Activated CD8-positive, alpha-beta memory T cell treated with anti-CD3 and anti-CD28 coated beads, Interleukin-2, amount 50 U/mL, for 24 hours (primary cell): ENCODE data around the gene DCUN1D1.

Experiments
- DNase-seq: peaks from one replicate; pipeline ENCODE4 v3.0.0-alpha.2; 2020; ENCODE audit errors: extremely low read depth

Gene DCUN1D1

DNA sequence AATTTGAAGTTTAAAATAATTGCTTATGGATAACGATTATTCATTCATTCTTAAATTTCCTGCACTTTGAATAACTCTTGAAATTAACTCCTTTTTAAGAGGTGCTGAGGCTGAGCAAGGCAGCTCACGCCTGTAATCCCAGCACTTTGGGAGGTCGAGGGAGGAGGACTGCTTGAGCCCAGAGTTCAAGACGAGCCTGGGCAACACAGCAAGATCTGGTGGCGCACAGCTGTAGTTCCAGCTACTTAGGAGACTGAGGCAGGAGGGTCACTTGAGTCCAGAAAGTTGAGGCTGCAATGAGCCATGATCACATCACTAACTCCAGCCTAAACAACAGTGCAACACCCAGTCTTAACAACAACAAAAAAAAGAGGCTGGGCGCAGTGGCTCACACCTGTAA lies 8.0 kb downstream of the DCUN1D1 start:
- DNase-seq, result no peak

GRCh38 chr3:182971637-182972036 lies 8.7 kb downstream of the DCUN1D1 start:
- DNase-seq, result no peak

- no peak for DNase-seq
Observed at GRCh38 chr3:182970811-182971418, 9.4 kb downstream of the DCUN1D1 start.

DNA sequence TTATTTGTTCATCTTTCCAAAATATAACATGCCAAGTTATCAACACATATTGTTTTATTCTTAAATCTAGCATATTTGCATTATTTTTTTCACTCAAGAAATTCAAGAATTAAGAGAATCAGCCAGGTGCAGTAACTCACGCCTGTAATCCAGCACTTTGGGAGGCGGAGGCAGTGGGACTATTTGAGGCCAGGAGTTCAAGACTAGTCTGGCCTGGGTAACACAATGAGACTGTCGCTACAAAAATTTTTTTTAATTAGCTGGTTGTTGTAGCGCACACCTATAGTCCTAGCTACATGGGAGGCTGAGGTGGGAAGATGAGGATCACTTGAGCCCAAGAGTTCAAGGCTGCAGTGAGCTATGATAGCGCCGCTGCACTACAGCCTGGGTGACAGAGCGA lies 10.5 kb downstream of the DCUN1D1 start:
- DNase-seq, result no peak

GRCh38 chr3:182969277-182969676 lies 11.1 kb downstream of the DCUN1D1 start:
- no peak for DNase-seq

DNA sequence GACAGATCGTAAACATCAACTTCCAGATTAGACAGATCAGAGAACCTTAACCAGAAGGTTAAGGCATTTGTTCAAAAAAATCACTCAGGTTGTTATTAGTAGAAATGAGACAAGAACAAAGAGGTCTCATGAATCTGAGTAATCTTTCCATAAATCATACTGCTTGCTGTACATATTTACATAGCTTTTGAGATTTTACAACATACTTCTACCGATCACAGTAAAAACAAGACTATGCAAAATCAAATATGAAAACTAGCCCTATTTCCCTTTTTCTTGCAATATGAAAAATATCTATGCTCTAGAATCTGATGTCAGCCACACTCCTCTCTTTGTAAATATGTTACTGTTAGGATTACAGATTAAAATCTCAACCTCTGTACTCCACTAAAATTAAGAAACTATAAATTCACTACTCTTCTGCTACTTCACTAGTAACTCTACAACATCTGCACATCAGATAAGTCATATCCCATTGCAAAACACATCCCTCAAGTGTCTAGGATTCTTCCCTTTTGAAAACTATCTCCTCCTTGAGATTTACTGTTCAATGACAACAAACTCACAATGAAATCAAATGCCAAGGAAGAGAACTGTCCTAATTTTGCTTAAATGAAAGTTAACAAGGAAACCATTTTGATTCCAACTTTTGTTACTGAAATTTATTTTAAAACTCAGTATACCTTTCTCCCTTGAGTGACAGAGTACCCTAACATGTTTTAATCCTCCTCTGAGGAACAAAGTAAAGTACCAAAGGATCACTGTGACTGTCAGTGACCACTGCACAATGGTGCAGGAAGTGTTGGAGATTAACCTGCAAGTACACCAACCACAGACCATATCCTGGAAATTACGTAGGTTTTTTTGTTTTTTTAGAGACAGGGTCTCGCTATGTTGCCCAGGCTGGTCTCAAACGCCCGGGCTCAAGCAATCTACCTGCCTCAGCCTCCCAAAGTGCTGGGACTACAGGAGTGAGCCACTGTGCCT lies 12.8 kb downstream of the DCUN1D1 start:
- DNase-seq, result no peak

DNA sequence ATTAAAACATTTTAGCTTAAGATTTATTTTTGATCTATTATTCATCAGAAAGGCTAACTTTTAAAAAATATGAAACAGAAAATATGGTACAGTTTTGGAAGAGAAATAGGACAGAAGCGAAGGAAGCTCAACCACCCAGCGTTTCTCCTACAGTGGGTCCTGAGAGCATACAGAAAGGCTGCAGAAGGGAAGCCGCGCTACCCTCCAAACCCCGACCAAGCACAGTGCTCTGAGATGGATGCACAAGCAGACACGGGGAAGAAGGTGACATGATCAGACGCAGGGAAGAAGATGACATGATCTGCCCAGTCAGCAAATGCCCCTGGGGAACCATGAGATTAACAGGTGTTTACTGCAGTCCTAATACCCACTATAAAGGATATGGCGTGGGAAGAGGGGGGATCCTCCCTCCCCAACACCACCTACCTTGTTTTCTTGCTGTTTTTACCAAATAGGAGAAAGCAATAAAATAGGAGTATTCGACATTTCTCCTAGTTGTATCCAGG lies 14.4 kb downstream of the DCUN1D1 start:
- DNase-seq, result no peak

- no peak for DNase-seq
Observed at GRCh38 chr3:182964179-182964578, 16.2 kb downstream of the DCUN1D1 start.

GRCh38 chr3:182962166-182962565 lies 18.2 kb downstream of the DCUN1D1 start:
- no peak for DNase-seq

DNA sequence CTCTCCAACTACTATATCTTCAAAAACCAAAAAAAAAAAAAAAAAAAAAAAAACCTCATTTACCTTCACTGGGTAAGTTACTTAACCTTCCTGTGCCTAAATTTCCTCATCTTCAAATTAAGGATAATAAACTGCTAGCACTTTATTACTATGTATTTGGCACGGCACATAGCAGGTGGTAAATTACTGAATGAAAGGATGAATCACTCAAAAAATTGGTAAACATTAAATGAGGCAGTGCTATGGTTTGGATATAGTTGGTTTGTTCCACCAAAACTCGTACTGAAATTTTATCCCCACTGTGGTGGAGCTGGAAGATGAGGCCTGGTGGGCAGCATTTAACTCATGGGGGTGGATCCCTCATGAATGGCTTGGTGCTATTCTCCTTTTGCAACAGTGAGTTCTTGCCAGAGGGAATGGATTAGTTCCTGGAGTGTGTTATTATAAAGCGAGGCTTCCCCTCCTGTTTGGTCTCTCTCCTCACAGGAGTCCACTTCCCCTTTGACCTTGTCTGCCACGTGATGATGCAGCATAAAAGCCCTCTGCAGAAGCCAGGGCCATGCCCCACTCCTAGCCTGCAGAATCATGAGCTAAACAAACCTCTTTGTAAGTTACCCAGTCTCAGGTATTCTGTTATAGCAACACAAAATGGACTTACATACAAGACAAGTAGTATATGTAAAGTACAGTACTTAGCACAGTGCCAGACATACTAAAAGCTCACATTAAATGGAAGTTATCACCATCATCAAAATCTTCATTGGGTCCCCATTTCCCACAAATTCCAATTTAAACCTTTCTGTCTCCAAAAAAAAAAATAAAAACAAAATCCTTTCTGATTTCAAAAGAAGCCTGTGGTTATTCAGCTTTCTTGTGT lies 20.6 kb downstream of the DCUN1D1 start:
- DNase-seq, result no peak

DNA sequence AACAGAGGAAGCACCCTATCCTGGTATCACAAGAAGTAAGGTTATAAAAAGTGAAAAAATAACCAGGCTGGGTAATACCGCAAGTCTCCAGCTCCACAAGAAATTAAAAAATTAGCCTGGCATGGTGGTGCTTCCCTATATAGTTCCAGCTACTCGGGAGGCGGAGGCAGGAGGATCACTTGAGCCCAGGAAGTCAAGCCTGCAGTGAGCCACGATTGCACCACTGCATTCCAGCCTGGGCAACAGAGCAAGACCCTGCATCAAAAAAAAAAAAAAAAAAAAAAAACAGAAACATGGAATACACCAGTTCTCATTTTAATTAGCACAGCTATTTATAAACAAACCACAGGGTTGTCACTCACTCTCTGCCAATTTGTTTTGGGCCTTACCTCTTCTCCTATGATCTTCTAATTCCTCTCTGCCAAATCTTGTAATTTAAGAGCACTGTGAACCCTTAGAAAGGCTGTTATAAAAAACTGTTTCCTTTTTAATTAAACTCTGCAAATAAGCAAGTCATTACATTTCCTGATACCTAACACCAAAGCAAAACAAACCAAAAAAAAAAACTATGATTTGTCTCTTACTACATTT lies 22.6 kb downstream of the DCUN1D1 start:
- no peak for DNase-seq

DNA sequence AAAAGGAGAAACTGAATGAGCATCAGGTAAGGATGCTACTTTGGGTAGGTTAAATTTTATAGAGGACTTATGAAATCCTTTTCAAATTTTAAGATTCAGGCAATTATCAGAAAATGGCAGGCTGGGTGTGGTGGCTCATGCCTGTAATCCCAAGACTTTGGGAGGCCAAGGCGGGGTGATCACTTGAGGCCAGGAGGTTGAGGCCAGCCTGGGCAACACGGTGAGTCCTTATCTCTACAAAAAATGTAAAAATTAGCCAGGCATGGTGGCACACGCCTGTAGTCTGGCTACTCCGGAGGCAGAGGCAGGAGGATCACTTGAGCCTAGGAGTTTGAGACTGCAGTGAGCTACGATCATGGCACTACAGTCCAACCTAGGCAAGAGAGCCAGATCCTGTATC lies 23.1 kb downstream of the DCUN1D1 start:
- DNase-seq, result no peak

DNA sequence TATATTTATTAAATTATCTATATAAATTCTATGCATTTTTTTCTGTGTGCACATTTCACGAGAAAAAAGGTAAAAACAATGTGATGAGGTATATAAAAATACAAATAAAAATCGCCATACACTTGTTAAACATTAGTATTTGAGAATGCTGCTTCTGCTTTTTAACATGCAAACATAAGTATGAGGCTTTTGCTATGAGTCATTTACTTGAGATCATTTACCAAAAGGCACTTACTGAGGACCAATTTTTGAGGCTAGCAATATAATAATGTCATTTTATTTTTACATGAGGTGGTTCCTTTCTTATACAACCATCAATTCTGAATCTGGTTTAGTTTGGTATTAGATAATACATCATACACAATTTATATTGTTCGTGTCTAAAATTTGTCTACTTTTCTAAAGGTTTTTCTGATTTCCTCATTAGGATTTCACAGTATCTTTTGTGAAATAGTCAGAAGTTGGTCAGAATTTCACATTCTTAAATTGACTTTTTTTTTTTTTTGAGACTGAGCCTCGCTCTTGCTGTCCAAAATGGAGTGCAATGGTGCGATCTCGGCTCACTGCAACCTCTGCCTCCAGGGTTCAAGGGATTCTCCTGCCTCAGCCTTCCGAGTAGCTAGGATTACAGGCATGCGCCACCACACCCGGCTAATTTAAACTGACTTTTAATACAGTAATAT lies 25.6 kb downstream of the DCUN1D1 start:
- no peak for DNase-seq

GRCh38 chr3:182949688-182950087 lies 30.6 kb downstream of the DCUN1D1 start:
- no peak for DNase-seq

DNA sequence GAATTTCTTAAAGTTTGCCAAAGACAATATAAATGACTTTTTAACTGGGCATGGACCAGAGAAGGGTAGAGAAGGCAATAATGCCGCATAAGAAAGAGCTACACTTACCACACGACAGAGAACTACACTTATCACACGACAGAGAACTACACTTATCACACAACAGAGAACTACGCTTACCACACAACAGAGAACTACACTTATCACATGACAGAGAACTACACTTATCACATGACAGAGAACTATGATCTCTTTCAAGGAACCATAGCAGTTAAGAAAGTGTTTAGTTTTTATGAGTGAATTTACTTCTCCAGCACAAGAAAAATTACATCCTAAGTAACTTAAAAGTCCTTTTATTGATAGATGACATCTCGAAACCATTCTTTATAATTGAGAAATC lies 32.0 kb downstream of the DCUN1D1 start:
- DNase-seq, result no peak

- DNase-seq, result no peak
Observed at GRCh38 chr3:182947888-182948287, 32.5 kb downstream of the DCUN1D1 start.

DNA sequence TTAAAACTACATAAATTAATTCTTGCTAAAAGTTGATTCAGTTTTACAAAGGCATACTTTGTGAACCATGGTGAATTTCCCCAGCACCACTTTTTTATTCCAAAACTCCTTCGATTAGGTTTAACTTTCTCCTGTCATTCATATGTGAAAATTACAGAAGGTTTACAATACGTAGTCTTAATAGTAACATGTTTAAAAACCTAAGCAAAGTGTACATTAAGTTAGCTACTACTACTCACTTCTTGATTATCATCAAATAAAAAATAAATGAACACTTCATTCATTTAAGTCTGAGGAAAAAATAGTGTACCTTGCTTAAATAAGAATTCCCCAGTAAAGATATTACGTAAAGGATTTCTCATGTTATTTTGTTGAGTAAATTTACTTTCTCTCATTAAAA lies 38.6 kb downstream of the DCUN1D1 start:
- DNase-seq, result no peak

DNA sequence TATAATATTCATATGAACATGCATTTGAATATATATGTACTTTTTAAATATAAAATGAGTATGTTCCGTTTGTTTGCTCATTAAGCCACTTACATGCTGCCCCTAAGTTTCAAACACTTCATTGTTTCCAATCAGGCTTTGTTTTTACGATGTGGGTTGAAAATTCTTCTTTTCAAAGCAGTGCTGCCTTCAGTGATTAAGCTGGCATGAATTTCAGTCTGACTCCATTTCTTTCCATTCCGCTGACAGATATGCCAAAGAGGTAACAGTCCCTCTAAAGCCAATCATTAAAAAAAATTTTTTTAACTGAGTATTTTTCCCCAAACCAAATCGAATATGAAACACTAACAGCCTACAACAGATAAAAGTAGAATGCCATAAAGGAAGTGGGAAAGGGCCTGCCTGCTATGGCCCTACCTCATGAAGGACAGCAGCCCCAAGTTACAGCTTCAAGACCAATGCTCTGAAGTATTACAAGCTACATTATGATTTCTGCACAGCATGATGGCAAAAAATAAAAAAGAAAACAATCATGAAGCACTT lies 40.0 kb downstream of the DCUN1D1 start:
- no peak for DNase-seq

DNA sequence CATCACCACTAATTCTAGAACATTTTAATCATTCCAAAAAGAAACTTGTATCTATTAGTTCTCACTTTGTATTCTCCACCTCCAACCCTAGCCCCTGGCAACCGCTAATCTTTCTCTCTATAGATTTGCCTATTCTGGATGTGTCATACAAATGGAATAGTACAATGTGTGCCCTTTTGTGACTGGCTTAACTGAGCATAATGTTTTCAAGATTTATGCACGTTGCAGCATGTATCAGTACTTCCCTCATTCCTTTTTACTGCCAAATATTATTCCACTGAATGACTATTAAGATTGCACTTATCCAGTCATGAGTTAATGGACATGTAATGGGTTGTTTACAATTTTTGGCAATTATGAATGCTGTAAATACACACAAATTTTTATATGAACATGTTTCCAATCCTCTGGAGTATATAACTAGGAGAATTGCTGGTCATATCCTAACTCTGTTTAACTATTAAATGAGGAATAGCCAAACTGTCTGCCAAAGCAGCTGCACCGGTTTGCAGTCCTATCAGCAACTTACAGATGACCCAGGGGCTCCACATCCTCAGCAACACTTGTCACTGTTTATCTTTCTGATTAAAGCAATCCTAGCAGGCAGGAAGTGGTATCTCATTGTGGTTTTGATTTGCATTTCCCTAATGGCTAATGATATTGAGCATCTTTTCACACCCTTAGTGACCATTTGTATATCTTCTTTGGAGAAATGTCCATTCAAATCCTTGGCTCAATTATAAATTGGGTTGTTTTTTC lies 42.9 kb downstream of the DCUN1D1 start:
- DNase-seq, result no peak

DNA sequence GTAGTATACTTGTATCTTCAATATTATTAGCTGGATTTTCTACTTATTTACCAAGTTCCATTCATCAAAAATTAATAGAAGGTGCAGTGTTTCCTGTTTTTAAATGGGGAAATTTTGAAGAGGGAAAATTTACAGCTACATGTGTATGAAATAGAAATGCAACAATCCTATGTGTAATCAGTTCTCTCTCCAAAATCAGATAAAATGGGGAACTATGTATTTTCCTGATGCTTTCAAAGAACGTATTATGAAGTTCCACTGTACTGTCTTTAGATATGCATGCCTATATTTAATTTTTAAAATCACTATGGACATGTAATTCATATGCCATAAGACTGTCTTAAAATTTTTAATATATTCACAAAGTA lies 43.4 kb downstream of the DCUN1D1 start:
- DNase-seq, result no peak
